HG02840 (cell line): ENCODE results near the gene EFCAB6.

Source experiments
- ATAC-seq: cut with Tn5 transposase; IDR thresholded peaks from one replicate; pipeline ENCODE4 v1.9.1; 2021; ENCODE audit warnings: mild to moderate bottlenecking, moderate library complexity, moderate number of reproducible peaks; ENCODE audit not compliant: unreplicated experiment, low FRiP score

Gene EFCAB6

DNA sequence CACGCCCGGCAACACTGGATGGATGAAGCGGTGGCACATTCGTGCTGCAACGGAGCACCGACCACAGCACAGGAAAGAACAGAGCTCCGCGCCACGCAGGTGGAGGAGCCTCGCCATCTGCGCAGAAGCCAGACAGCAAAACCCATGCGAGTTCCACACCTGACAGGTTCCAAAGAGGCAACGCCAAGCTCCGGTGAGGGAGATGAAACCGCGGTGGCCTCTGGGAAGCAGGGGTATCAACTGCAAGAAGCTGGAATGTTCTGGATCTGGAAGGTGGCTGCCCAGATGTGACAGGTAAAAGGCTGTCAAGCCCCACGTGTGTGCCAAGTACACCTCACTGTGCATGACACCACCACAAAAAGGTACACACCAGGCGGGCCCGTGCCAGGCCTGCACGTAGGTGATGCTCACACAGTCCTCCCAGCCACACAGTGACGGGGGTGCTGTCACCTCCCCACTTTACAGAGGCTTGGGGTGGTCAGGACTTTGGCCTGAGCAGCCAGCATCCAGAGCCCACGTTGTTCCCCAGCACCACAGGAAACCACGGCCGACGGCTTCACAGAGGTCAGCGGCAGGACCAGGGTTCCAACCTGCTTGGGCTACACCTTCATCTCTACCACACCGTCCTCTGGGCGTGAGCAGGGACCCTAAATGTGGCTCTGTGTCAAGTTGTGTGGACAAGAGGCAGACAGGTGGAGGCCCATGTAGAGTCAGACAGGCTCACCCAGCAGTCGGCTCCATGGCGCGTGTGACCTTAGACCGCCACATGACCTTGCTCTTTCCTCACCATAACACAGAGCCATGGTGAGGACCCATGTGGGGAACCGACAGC lies 19.7 kb upstream of the EFCAB6 start:
- no peak for ATAC-seq

DNA sequence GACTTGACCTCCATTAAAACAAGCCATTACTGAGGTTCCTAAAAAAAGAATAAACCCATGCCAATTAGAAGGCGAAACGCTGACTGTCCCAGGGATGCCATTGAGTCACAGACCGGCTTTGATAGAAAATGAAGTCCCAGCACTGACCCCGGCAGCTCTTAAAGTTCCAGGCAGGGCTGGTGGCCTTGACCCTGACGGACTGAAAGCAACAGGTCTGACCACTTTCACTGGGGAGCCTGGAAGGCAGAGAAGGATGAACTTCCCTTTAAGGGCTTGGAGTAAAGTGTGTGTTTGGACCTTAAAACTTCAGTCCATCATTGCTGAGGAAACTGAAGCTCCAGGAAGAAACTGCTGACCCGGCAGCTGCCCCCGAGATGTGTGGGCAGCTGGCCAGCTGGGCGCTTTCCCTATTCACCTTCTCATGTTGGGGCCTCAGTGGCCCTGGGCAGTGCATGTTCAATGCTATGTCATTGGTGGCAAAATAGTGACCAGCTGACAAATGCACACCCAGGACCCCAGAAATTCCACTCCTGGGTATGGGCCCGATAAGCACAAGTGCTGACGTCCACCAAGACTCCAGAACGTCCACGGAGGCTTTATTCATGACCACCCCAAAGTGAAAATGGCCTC lies 18.9 kb upstream of the EFCAB6 start:
- ATAC-seq: no peak

DNA sequence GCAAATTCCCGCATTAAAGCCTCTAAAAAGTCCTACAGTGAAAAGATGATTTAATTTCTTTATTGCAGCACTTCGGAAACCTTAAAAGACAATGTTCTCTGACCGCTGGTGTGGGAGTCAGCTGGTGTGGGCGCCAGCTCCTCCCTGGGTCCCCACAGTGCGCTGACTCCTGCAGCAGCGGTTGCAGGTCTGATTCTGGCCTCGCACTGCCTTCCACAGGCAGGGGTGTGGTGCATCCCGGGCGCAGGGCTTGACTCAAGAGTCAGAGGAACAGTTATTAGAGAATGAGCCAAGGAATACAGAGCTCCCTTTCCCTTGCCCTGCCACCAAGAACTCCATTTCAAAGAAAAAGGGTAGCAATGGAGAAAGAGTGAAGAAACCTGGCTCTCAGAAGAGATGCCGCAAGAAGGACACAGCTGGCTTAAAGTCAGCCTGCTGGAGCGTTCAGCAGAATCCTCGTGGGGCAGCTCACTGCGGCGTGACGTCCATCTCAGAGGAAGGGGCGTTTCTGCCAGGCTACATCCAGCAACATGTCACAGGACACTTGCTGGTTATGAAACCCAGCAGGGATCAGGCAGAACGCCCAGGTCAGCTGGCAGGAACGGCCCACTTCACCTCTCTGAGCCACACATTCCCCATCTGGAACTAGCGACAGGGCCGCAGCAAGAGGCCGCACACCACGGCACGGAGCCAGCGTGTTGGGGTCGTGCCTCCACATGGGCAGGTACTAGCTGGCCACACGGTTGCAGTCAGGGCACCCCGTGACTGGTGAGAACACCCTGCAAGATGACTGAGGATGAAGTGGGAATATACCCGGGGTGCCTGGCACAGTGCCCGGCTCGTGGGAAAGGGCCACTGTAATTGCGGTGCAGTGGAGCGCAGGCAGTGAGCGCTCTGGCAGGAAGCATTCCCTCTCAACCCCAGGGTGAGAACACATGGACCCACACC lies 18.1 kb upstream of the EFCAB6 start:
- no peak for ATAC-seq

DNA sequence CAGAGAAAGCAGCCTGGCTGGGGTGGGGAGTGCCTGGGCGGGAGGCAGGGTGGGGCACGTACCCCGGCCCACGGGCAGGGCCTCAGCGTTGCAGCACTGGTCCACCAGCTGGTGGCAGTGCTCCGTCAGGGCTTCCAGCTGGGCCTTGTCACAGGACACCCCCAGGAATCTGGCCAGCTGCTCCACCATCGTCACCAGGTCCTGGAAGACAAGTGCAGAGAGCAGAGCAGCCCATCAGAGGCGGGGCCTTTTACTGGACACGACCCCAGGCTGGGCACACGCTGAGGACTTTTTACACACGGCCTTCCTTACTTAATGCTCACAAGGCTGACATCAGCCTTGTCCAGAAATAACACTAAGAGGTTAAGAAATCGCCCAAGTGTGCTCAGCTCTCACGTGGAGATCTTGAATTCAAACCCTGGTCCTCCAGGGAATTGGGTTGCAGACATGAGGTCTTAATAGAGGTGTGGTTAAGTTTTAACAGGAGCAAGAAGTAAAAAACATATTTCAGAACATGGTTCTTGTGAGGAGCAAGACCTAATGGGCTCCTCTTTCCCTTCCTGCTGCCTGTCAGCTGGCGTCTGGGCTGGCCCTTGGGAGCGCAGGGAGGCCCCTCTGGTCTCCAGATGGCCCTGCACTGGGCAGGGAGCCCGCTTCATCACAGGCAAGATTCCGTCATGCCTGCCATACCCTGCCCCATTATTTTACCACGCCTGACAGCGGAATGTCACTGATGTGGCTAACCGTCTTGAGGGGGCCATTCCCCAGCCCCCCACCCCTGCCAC lies 17.1 kb upstream of the EFCAB6 start:
- ATAC-seq: no peak

DNA sequence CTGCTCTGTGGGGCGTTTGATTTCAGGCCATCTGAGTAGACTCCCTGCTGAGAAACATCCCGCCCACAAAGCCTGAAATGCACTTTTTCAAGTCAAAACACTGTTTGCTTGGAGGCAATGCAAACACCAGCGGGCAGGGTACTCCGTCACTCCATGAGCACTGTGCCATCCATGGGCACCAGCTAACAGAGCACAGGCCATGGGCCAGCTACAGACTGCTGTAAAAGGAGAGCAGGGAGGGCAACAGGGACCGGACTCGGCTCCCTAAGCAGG lies 16.6 kb upstream of the EFCAB6 start:
- no peak for ATAC-seq

DNA sequence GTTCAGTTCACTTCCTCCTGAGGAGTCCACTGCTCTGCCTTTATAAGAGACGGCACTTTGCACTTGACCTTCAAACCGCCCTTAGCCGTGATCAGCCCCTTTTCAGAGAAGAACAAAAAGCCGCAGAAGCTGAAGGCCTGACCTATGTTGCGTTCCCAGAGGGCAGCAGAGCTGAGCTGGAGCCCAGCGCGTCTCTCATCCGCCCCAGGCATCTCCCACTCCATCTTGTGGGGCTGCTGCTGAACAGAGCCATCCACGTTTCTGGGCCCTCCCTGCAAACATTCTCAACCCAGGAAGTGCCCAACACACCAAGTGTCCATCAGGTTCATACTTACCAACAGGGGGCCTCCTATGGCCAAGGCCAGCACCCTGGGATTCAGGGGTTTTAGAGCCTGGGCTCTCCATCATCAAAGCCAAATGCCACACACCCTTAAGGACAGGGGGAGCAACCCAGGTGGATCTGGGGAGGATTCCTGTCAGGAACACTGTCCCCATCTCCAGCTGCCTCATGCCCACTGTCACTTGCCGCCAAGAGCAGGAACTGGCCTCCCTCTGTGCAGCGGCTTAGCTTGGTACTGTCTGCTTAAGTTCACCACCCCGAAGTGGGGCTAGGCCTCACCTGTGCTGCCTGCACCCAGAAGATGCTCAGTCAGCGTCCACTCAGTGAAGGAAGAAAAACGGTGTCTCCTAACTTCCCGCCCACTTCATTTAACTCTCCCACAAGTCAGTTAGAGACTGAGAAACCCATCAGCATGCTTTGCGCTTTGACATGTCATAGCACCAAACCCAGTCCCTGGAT lies 16.0 kb upstream of the EFCAB6 start:
- ATAC-seq: no peak

DNA sequence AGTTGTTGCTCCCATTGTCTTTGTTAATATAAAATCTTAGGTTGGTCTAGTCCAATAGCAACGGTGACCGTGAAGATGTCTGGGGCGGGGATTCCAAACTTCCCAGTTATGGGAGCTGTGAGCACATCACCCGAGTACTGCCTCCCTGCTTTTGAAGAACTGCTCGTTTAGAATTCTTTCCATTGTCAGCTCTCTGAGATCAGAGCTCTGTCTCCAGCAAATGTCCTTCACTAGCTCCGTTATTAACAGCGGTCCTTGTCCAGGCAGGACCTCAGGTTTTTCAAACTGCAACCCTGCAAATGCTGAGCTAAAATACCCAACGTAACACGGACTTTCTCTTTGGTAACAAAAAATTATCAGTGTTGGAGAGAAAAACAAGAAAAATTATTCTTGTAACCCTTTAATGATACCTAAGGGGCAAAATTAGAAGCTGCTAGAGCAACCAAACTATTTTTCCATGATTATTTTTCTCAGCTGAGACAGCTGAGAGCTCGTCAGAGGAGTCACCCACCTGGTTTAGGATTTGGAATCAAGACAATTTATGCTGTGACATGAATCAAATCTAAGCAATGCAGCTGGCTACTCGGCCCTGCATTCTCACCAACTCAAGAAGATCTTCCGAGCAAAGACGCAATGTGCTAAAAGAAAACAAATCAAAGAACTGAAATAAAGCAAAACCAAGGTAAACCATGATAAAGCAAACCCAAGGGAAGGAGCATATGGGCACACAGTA lies 15.1 kb upstream of the EFCAB6 start:
- no peak for ATAC-seq

DNA sequence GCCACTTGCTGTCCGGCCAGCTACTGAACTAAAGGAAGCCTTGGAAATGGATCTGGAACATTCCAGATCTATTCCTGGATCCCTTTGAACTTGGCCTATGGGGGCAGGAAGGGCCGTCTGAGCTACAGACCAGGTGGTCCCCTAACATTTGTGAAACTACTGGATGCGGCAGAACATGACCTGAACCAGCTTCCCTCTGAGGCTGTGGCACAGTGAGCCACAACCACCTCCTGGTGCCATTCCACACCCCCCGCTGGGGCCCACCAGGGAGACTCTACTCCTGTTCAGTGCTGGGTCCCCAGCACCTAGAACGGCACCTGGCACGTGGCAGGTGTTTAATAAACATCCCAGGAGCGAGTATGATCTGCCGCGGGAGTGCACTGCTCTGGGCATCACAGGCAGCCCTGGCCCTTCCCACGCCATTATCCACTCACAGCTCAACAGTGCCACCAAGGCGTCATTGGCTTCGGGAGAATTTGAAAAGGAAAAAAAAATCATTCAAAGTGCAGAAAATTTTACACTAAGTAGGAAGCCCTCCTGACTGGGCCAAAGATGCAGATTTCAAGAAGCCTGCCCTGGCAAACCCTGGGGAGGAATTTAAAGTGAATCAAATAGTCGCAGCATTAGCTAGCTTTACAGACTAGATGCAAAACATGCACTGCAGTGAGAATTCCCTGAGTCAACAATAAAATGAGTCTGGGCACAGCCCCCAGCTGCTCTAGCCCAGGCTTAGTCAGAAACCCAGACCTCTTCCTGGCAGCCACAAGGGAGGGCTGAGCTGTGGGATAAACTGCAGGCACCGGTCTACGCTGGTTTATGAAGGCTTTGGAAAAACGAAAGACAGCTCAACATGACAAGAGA lies 14.3 kb upstream of the EFCAB6 start:
- no peak for ATAC-seq

DNA sequence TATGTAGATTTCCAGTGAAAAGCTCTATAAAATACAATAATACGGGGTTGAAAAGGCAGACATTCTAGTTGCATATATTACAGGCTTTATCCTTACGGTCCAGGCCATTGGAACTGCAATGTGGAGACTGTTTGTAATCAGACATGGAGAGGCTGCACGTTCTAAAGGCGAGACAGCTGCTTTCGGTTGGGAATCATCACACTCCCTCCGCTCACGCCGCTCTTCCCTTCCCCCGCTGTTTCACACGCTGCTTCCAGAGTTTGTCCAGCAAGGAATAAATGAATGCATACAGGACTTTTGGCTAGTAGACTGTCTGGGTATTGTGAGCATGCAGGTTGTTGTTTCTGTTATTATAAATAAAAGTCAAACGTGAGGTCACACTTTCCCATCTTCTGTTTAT lies 13.5 kb upstream of the EFCAB6 start:
- ATAC-seq: no peak

DNA sequence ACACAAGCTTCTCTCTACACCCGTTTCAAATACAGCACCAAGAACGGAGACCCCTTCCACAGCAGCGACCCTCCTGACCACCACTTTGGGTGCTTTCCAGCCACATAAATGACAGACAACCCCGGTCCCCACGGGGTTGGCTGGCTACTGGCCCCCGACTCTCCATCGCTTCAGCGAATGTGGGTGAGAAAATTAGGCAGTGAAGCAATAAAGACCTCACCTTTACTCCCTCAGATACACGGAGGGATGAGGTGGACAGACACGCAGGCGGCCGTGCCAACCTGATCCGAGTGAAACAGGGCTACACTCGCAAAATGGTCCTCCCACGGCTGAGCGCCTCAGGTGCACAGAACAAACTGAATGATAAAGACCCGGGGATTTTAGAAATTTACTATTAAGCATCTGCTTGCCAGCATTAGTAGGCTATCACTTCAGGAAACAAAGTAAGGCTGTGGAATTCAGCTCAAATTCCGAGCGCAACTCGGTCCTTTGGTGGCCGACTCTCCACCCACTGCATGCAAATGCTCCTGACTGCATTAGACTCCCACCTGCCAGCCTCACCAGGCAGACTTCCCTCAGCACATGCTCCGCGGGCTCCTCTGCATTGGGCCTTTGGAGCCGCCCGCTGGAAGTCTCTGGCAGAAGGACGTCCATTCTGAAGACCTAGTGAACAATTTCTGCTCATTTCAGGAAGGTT lies 12.8 kb upstream of the EFCAB6 start:
- ATAC-seq: no peak

DNA sequence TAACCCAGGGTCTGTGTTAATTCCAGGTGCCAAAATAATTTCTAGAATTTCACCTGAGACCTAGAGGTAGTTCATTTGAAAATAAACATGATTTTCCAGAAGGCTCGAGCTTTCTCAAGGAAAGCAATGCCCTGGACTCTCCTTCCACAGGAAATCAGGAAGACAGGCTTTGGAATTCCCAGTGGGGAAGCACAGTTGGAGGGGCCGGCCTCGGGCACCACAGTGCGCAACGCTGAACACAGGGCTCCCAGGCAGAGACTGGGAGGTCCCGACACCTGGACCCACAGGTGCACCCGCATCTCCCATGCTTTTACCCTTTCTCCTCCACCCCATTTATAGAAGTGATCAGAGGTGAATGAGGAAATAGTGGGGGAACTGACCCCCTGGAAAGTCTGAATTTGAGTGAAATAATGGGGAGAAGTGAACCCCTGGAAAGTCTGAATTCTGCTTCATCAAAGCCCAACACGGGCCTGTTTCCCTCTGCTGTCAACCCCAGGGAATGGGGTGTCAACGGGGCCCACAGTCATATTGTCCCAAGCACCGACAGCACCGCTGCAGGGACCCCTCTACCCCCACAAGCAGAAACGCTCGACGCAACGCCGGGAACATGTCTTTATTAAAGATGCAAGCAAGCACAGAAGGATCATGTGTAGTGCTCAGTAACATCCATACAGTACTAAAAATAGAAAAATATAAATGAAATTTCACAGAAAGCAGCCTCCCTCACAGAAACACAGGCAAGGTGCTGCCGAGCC lies 12.0 kb upstream of the EFCAB6 start:
- ATAC-seq: no peak

DNA sequence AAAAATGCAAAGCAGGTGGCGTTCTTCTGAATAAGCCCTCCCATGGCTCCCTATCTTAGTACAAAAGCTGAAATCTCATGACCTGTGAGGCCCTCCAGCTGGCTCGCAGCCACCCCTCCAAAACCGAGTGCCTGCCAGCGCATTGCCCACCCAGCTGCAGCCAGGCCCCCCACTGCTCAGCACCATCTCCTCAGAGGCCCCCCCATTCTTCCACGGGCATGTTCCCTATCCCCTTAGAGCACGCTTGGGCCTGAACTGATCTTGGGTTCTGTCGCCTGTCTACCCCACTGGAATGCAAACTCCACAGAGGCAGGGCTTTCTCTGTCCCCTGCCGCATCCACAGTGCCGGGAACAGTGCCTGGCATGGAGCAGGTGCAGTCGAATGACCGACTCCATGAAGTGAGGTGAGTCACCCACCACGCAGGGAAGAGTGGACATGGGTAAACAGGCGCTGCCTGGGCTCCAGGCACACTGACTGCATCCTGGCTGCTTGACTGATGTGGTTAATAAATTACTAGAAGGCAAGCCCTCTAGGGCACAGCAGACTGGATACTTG lies 11.3 kb upstream of the EFCAB6 start:
- ATAC-seq: no peak

DNA sequence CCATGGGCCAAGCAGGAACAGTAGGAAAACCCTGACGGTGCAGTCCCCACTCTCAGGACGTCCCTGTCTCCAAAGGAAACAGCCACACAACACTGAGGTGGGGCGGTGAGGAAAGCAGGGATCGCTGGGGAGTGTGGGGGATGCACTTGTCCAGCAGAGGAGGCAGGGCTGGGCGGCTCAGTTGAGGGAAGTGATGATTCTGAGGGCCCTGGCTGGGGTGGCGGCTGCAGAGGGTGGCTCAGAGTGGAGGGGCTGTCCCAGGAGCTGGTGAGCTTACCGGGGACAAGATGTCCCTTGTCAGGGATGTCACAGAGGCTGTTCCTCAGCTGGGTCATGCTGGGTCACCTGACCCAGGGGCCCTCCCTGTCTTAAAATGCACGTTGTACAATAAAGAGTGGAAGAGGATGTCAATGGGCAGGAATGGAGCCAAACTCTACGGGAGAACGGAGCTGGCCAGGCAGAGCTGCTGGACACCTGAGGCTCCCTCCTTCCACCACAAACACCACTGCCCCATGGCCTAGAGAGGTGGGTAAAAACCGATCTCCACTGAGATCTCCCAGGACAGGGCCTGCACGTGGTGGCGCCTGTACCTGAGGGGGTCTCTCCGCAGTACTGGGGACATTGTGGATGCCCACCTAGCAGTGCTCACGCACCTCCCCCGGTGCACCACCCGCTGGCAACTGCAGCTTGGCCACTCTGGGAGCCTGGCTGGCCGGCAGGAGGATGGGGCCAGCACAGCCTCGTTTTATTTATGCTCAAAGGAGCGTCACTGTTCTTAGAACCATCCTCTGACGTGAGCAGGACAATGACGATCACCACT lies 9.7 kb upstream of the EFCAB6 start:
- no peak for ATAC-seq

DNA sequence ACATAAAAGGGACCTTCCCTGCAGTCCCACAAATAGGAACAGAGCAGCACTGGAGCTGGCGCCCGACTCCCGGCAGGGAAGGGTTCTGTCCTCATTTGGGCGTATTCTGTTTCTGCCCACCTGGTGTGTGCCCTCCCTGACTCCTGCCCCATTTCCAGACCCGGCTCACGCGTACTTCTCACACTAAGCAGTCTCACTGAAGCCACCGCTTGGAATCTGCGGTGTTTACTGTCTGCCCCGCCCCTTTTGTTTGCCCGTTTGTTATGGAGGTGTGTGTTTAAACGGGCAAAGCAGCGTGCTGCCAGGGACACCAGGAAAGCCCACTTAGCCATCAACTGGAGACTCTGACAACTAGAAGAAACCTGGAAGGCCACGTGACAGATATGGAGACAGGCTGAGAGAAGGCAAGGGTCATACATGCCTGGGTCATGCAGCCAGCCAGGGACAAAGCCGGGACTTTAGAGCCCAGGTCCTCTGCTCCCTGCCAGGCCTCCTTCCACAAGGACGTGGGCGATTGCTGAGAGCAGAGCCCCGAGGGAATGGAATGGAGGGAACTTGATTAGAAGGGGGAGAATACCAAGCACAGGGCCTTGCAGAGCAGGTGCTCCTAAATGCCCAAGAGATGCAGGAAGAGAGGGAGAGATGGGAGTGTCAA lies 8.7 kb upstream of the EFCAB6 start:
- ATAC-seq: no peak

DNA sequence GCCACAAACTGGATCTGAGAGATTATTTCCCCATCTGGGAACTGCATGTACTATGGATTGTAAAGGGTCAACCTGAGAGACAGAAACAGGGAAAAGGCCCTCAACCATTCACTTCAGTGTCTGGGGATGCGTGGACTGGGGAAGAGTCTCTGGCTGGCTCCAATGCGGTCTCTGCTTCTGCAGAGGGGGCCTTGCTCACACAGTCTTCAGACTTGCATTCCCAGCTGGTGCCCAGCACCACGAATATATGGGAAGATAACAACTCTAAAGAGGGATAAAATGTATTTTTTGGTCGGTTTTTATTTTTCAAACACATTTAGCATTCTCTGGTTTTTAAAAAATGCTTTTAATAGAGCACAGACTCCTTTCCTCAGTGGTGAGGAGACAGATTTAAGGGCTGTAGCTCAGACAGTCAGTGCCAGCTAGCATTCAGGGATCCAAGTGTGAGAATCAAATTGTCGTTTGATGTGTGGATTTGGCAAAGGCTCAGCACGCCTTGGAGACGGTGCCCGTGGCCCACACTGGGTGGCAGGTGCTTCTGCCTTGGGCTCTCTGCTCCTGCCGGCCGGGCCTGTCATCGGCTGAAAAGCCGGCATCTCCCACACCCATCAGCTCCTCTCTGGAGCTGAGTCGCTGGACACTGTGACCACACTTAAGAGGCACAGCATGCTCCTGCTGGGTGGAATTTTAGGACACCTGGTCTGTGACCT lies 8.0 kb upstream of the EFCAB6 start:
- no peak for ATAC-seq
